ENCODE measurements around the gene MCM3AP. TPM values are rescaled to one million over a fixed set of nuclear protein-coding genes. Genes with fewer than 3 reads are reported as not detected.

MCM3AP gene
- total RNA-seq, 1 donor = 64.8 TPM

- TF ChIP-seq CTCF (IDR thresholded peaks at IDR 0.05; ENCODE audit: extremely low read depth, low read depth, low read length) = no peak
- no peak overlapping the region for H2AFZ ChIP-seq (ENCODE audit: low read length)
- no peaks in the 10 kb centered on the region for H3K36me3 ChIP-seq (ENCODE audit: insufficient read depth, low read length)
- H3K4me3 ChIP-seq (ENCODE audit: insufficient read depth, low read length) = no peak overlapping the region
- H3K79me2 ChIP-seq (ENCODE audit: insufficient read depth, low read length) = no peaks in the 10 kb centered on the region
- no peaks in the 10 kb centered on the region for H3K4me1 ChIP-seq (ENCODE audit: insufficient read depth, low read length)
- H4K20me1 ChIP-seq (ENCODE audit: insufficient read depth, low read length) = no peaks in the 10 kb centered on the region
- DNase-seq (ENCODE audit: insufficient read length, low spot score, missing footprints) = no peak
- H3K27ac ChIP-seq (ENCODE audit: low read depth, low read length) = no peak overlapping the region
- no peak overlapping the region for H3K4me2 ChIP-seq (ENCODE audit: insufficient read depth, low read length)
- H3K9me3 ChIP-seq (ENCODE audit: low read depth, low read length) = no peaks in the 10 kb centered on the region
- no peaks in the 10 kb centered on the region for H3K27me3 ChIP-seq (ENCODE audit: insufficient read depth, low read length)
Measured at GRCh38 chr21:46211376-46211775, 74.0 kb downstream of the MCM3AP start.

GRCh38 chr21:46210378-46211136 is 74.9 kb downstream of the MCM3AP start:
- Histone ChIP-seq H3K9me3 (ENCODE audit: low read depth, low read length) (no peaks in the 10 kb centered on the region), H3K79me2 (ENCODE audit: insufficient read depth, low read length) (no peaks in the 10 kb centered on the region), H3K27ac (ENCODE audit: low read depth, low read length) (no peak overlapping the region), H3K4me2 (ENCODE audit: insufficient read depth, low read length) (no peak overlapping the region), H4K20me1 (ENCODE audit: insufficient read depth, low read length) (no peaks in the 10 kb centered on the region), H3K4me3 (ENCODE audit: insufficient read depth, low read length) (no peak overlapping the region), H2AFZ (ENCODE audit: low read length) (no peak overlapping the region), H3K4me1 (ENCODE audit: insufficient read depth, low read length) (no peaks in the 10 kb centered on the region), H3K36me3 (ENCODE audit: insufficient read depth, low read length) (peaks cover under 1% of the 10 kb centered on the region), H3K27me3 (ENCODE audit: insufficient read depth, low read length) (no peaks in the 10 kb centered on the region)
- DNase-seq (ENCODE audit: insufficient read length, low spot score, missing footprints) = no peak
- no peak for TF ChIP-seq CTCF (IDR thresholded peaks at IDR 0.05; ENCODE audit: extremely low read depth, low read depth, low read length)

- H2AFZ ChIP-seq (ENCODE audit: low read length) = no peak overlapping the region
- no peak overlapping the region for H3K4me2 ChIP-seq (ENCODE audit: insufficient read depth, low read length)
- no peak overlapping the region for H3K27ac ChIP-seq (ENCODE audit: low read depth, low read length)
- no peaks in the 10 kb centered on the region for H3K9me3 ChIP-seq (ENCODE audit: low read depth, low read length)
- DNase-seq (ENCODE audit: insufficient read length, low spot score, missing footprints) = no peak
- no peak for TF ChIP-seq CTCF (IDR thresholded peaks at IDR 0.05; ENCODE audit: extremely low read depth, low read depth, low read length)
- H3K4me1 ChIP-seq (ENCODE audit: insufficient read depth, low read length) = no peaks in the 10 kb centered on the region
- no peak overlapping the region for H3K4me3 ChIP-seq (ENCODE audit: insufficient read depth, low read length)
- H3K79me2 ChIP-seq (ENCODE audit: insufficient read depth, low read length) = no peaks in the 10 kb centered on the region
- H3K36me3 ChIP-seq (ENCODE audit: insufficient read depth, low read length) = peaks cover 8% of the 10 kb centered on the region
- H4K20me1 ChIP-seq (ENCODE audit: insufficient read depth, low read length) = no peaks in the 10 kb centered on the region
- no peaks in the 10 kb centered on the region for H3K27me3 ChIP-seq (ENCODE audit: insufficient read depth, low read length)
Measured at GRCh38 chr21:46208761-46209721, 76.4 kb downstream of the MCM3AP start.
